HCT116 (cell line): ENCODE results near the gene EBI3. TPM values are rescaled to one million over a fixed set of nuclear protein-coding genes. Genes with fewer than 3 reads are reported as not detected.

Experiments
- ATAC-seq: fragments of 200-7000 bp; cut with Tn5 transposase; 2 replicates; pipeline ENCODE4 v1.9.1; 2020; ENCODE audit warnings: mild to moderate bottlenecking, moderate library complexity
- BruUV-seq: library from RNA; stranded (reverse); fragments of 400-500 nt; replicated peaks from 2 replicates; lab custom pipeline; 2021; lab: Mats Ljungman, UMichigan
- CTCF ChIA-PET: fragments of 300-600 bp; sonication (Branson Sonifier 250); formaldehyde crosslinking; loops from one replicate; lab custom pipeline; 2021; ENCODE audit warnings: antibody characterized with exemption; lab: Charles Lee
- POLR2A ChIA-PET: fragments of 300-600, 350-600 bp; sonication (Branson Sonifier 250); formaldehyde crosslinking; loops from one replicate; lab custom pipeline; 2021; ENCODE audit warnings: antibody characterized with exemption; lab: Charles Lee
- RAD21 ChIA-PET, 2 experiments: fragments of 300-600 bp; sonication (Branson Sonifier 250); formaldehyde crosslinking; loops; one replicate each; lab custom pipeline; 2023; ENCODE audit warnings: low total read pairs in 2 of 2; ENCODE audit not compliant: uncharacterized antibody in 2 of 2, unreplicated experiment in 2 of 2, low non-redundant PET in 1 of 2; lab: Charles Lee
- DNase-seq: peaks from one replicate; pipeline ENCODE4 v3.0.0-alpha.2; 2010; ENCODE audit warnings: low read depth, low spot score
- H2AFZ ChIP-seq: fragments of 200-600 bp; shearing (Covaris generic), sonication (generic); 2 replicates; pipeline ENCODE4 v1.6.1; 2017; ENCODE audit warnings: low read depth, mixed run types, mixed read lengths, antibody characterized with exemption, low read length; ENCODE audit not compliant: poor library complexity, severe bottlenecking
- H3K27ac ChIP-seq: 2 replicates; pipeline ENCODE4 v1.5.1; 2012; ENCODE audit warnings: low read depth, low read length
- H3K27me3 ChIP-seq: fragments of 200-600 bp; sonication (generic); 2 replicates; pipeline ENCODE4 v1.6.1; 2016; ENCODE audit warnings: mixed run types, low read length, mixed read lengths; ENCODE audit not compliant: insufficient read depth
- H3K36me3 ChIP-seq, 2 experiments: fragments of 200-500 bp in 1 of 2; fragments of 200-600 bp in 1 of 2; sonication (Bioruptor generic) in 1 of 2; sonication (generic) in 1 of 2; 2 replicates each; pipeline versions ENCODE4 v1.5.1 to v1.6.1; 2014 to 2016; ENCODE audit warnings: low read length in 2 of 2, inconsistent platforms in 1 of 2, mixed read lengths in 1 of 2, mixed run types in 1 of 2; ENCODE audit not compliant: insufficient read depth in 2 of 2, control insufficient read depth in 1 of 2
- H3K4me1 ChIP-seq, 2 experiments: fragments of 200-600 bp in 1 of 2; sonication (generic) in 1 of 2; 2 replicates each; pipeline versions ENCODE4 v1.5.1 to v1.6.1; 2012 to 2017; ENCODE audit warnings: low read length in 2 of 2, inconsistent platforms in 1 of 2, mild to moderate bottlenecking in 1 of 2, mixed read lengths in 1 of 2, mixed run types in 1 of 2, moderate library complexity in 1 of 2; ENCODE audit not compliant: insufficient read depth in 2 of 2, control insufficient read depth in 1 of 2
- H3K4me2 ChIP-seq: fragments of 200-600 bp; sonication (generic); 2 replicates; pipeline ENCODE4 v1.6.1; 2017; ENCODE audit warnings: mixed run types, low read length, mixed read lengths
- H3K4me3 ChIP-seq, 2 experiments: fragments of 200-600 bp in 1 of 2; sonication (generic) in 1 of 2; replicated peaks in 1 of 2; 2 replicates each; pipeline ENCODE4 v1.5.1; 2011 to 2016; ENCODE audit warnings: low read length in 2 of 2, control low read depth in 1 of 2, low read depth in 1 of 2, mild to moderate bottlenecking in 1 of 2, mixed read lengths in 1 of 2, mixed run types in 1 of 2
- H3K79me2 ChIP-seq: fragments of 200-600 bp; sonication (generic); 2 replicates; pipeline ENCODE4 v1.6.1; 2017; ENCODE audit warnings: mild to moderate bottlenecking, mixed run types, low read length, moderate library complexity, mixed read lengths; ENCODE audit not compliant: insufficient read depth
- H3K9ac ChIP-seq: fragments of 200-600 bp; sonication (generic); 2 replicates; pipeline ENCODE4 v1.6.1; 2016; ENCODE audit warnings: low read length, mixed read lengths
- H3K9me2 ChIP-seq: fragments of 200-600 bp; sonication (generic), shearing (Covaris generic); 2 replicates; pipeline ENCODE4 v1.6.1; 2017; ENCODE audit warnings: mixed run types, mild to moderate bottlenecking, moderate library complexity; ENCODE audit not compliant: insufficient read depth
- H3K9me3 ChIP-seq, 2 experiments: fragments of 200-500 bp in 1 of 2; fragments of 200-600 bp in 1 of 2; sonication (Bioruptor generic) in 1 of 2; sonication (generic) in 1 of 2; 2 replicates each; pipeline ENCODE4 v1.6.1; 2014 to 2017; ENCODE audit warnings: low read length in 2 of 2, mixed read lengths in 2 of 2, inconsistent platforms in 1 of 2, low read depth in 1 of 2, mild to moderate bottlenecking in 1 of 2, mixed run types in 1 of 2, moderate library complexity in 1 of 2; ENCODE audit not compliant: control insufficient read depth in 1 of 2, insufficient read depth in 1 of 2
- H4K20me1 ChIP-seq: fragments of 200-600 bp; sonication (generic), shearing (Covaris generic); 2 replicates; pipeline ENCODE4 v1.6.1; 2017; ENCODE audit warnings: mixed run types, mild to moderate bottlenecking, moderate library complexity; ENCODE audit not compliant: insufficient read depth
- ATF3 ChIP-seq: IDR thresholded peaks from 2 replicates; pipeline ENCODE4 v1.6.1; 2012
- CBX3 ChIP-seq: IDR thresholded peaks from 2 replicates; pipeline ENCODE4 v1.6.1; 2012; ENCODE audit warnings: low read depth
- EGR1 ChIP-seq: IDR thresholded peaks from 2 replicates; pipeline ENCODE4 v1.6.1; 2012; ENCODE audit warnings: low read depth
- ELF1 ChIP-seq: IDR thresholded peaks from 2 replicates; pipeline ENCODE4 v1.6.1; 2012; ENCODE audit warnings: low read depth, borderline replicate concordance
- EZH2 ChIP-seq: fragments of 200-600 bp; sonication (generic); IDR thresholded peaks from 2 replicates; pipeline ENCODE4 v1.6.1; 2017; ENCODE audit warnings: antibody characterized with exemption, mixed run types
- EZH2phosphoT487 ChIP-seq: fragments of 200-600 bp; IDR thresholded peaks from 2 replicates; pipeline ENCODE4 v1.6.1; 2018; ENCODE audit warnings: antibody characterized with exemption, borderline replicate concordance
- FOSL1 ChIP-seq: IDR thresholded peaks from 2 replicates; pipeline ENCODE4 v1.6.1; 2012; ENCODE audit warnings: low read depth
- JUND ChIP-seq: IDR thresholded peaks from 2 replicates; pipeline ENCODE4 v1.6.1; 2012
- POLR2A ChIP-seq: IDR thresholded peaks from 2 replicates; pipeline ENCODE4 v1.7.0; 2011; ENCODE audit warnings: borderline replicate concordance; ENCODE audit not compliant: insufficient read depth, insufficient read length; ENCODE audit errors: extremely low read depth
- POLR2AphosphoS5 ChIP-seq: IDR thresholded peaks from 2 replicates; pipeline ENCODE4 v1.6.1; 2011; ENCODE audit warnings: mild to moderate bottlenecking, low read depth, low read length, moderate library complexity
- RAD21 ChIP-seq: IDR thresholded peaks from 2 replicates; pipeline ENCODE4 v1.6.1; 2012; ENCODE audit warnings: low read depth, mild to moderate bottlenecking
- SIN3A ChIP-seq: IDR thresholded peaks from 2 replicates; pipeline ENCODE4 v1.6.1; 2012; ENCODE audit warnings: low read depth
- SP1 ChIP-seq: IDR thresholded peaks from 2 replicates; pipeline ENCODE4 v1.6.1; 2012; ENCODE audit warnings: low read depth
- SRF ChIP-seq: IDR thresholded peaks from 2 replicates; pipeline ENCODE4 v1.6.1; 2012; ENCODE audit warnings: low read depth
- TCF7L2 ChIP-seq: IDR thresholded peaks from 2 replicates; pipeline ENCODE4 v1.7.0; 2011; ENCODE audit warnings: borderline replicate concordance, inconsistent platforms; ENCODE audit not compliant: insufficient read depth, insufficient read length; ENCODE audit errors: extremely low read depth
- YY1 ChIP-seq: IDR thresholded peaks from 2 replicates; pipeline ENCODE4 v1.6.1; 2011; ENCODE audit warnings: low read length, low read depth, moderate library complexity, mild to moderate bottlenecking; ENCODE audit not compliant: insufficient replicate concordance; ENCODE audit errors: extremely low read depth
- ZFX ChIP-seq: fragments of 450-650 bp; IDR thresholded peaks from 2 replicates; pipeline ENCODE4 v1.6.1; 2017
- intact Hi-C: fragments of 100-400 bp; cut with micrococcal nuclease; formaldehyde crosslinking; loops from 2 replicates; pipeline ENCODE4 v1.10.0; 2022
- total RNA-seq: library from RNA; stranded (reverse); gene quantifications from one replicate; pipeline ENCODE4 v1.2.1, GENCODE V29; 2021; ENCODE audit not compliant: unreplicated experiment
- TF ChIP-seq, protein P1 (sequence below): IDR thresholded peaks from 2 replicates; pipeline ENCODE4 v1.6.1; 2011; ENCODE audit warnings: mild to moderate bottlenecking, low read length, moderate library complexity; ENCODE audit not compliant: insufficient replicate concordance; ENCODE audit errors: extremely low read depth
- TF ChIP-seq, protein P2 (sequence below), 3 experiments: fragments of 200-600 bp in 1 of 3; sonication (generic) in 1 of 3; IDR thresholded peaks in 2 of 3; conservative IDR thresholded peaks in 1 of 3; 2 replicates each; pipeline ENCODE4 v1.5.1; 2012 to 2017; ENCODE audit warnings: low read depth in 2 of 3, low read length in 2 of 3, antibody characterized with exemption in 1 of 3, borderline replicate concordance in 1 of 3, control low read depth in 1 of 3, mild to moderate bottlenecking in 1 of 3, mixed read lengths in 1 of 3, mixed run types in 1 of 3, moderate library complexity in 1 of 3; ENCODE audit not compliant: insufficient read depth in 1 of 3
- TF ChIP-seq, protein P3 (sequence below): IDR thresholded peaks from 2 replicates; pipeline ENCODE4 v1.6.1; 2012; ENCODE audit warnings: low read depth

The EBI3 gene
- total RNA-seq, 1 experiment from 2014 or later, result 1.2 TPM

GRCh38 chr19:4264812-4265211 is 35.5 kb downstream of the EBI3 start:
- ATAC-seq, result no peak
- intact Hi-C loops, result loop anchor here (10.0 kb wide), 1 partner anchor 260 kb away; no protein-coding TSS in a partner anchor
- TF ChIP-seq YY1 (no peak), TCF7L2 (no peak), EGR1 (no peak), EZH2phosphoT487 (no peak), ATF3 (no peak), SP1 (no peak), ZFX (no peak), ELF1 (no peak), POLR2A (no peak), RAD21 (no peak), EZH2 (no peak), JUND (no peak), CBX3 (no peak), FOSL1 (no peak), SIN3A (no peak), SRF (no peak), POLR2AphosphoS5 (no peak)
- TF ChIP-seq, protein P1, sequence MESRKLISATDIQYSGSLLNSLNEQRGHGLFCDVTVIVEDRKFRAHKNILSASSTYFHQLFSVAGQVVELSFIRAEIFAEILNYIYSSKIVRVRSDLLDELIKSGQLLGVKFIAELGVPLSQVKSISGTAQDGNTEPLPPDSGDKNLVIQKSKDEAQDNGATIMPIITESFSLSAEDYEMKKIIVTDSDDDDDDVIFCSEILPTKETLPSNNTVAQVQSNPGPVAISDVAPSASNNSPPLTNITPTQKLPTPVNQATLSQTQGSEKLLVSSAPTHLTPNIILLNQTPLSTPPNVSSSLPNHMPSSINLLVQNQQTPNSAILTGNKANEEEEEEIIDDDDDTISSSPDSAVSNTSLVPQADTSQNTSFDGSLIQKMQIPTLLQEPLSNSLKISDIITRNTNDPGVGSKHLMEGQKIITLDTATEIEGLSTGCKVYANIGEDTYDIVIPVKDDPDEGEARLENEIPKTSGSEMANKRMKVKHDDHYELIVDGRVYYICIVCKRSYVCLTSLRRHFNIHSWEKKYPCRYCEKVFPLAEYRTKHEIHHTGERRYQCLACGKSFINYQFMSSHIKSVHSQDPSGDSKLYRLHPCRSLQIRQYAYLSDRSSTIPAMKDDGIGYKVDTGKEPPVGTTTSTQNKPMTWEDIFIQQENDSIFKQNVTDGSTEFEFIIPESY, result no peak
- TF ChIP-seq, protein P2, sequence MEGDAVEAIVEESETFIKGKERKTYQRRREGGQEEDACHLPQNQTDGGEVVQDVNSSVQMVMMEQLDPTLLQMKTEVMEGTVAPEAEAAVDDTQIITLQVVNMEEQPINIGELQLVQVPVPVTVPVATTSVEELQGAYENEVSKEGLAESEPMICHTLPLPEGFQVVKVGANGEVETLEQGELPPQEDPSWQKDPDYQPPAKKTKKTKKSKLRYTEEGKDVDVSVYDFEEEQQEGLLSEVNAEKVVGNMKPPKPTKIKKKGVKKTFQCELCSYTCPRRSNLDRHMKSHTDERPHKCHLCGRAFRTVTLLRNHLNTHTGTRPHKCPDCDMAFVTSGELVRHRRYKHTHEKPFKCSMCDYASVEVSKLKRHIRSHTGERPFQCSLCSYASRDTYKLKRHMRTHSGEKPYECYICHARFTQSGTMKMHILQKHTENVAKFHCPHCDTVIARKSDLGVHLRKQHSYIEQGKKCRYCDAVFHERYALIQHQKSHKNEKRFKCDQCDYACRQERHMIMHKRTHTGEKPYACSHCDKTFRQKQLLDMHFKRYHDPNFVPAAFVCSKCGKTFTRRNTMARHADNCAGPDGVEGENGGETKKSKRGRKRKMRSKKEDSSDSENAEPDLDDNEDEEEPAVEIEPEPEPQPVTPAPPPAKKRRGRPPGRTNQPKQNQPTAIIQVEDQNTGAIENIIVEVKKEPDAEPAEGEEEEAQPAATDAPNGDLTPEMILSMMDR (IDR thresholded peaks at IDR 0.05 in 2 of 3, conservative IDR thresholded peaks at IDR 0.05 in 1 of 3; ENCODE audit: borderline replicate concordance in 1 of 3, insufficient read depth in 1 of 3, low read depth in 2 of 3, low read length in 2 of 3), result no peak
- TF ChIP-seq, protein P3, sequence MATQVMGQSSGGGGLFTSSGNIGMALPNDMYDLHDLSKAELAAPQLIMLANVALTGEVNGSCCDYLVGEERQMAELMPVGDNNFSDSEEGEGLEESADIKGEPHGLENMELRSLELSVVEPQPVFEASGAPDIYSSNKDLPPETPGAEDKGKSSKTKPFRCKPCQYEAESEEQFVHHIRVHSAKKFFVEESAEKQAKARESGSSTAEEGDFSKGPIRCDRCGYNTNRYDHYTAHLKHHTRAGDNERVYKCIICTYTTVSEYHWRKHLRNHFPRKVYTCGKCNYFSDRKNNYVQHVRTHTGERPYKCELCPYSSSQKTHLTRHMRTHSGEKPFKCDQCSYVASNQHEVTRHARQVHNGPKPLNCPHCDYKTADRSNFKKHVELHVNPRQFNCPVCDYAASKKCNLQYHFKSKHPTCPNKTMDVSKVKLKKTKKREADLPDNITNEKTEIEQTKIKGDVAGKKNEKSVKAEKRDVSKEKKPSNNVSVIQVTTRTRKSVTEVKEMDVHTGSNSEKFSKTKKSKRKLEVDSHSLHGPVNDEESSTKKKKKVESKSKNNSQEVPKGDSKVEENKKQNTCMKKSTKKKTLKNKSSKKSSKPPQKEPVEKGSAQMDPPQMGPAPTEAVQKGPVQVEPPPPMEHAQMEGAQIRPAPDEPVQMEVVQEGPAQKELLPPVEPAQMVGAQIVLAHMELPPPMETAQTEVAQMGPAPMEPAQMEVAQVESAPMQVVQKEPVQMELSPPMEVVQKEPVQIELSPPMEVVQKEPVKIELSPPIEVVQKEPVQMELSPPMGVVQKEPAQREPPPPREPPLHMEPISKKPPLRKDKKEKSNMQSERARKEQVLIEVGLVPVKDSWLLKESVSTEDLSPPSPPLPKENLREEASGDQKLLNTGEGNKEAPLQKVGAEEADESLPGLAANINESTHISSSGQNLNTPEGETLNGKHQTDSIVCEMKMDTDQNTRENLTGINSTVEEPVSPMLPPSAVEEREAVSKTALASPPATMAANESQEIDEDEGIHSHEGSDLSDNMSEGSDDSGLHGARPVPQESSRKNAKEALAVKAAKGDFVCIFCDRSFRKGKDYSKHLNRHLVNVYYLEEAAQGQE, result no peak
- no peaks in the 10 kb centered on the region for H3K9me3 ChIP-seq
- H3K79me2 ChIP-seq, result no peaks in the 10 kb centered on the region
- H3K36me3 ChIP-seq, result peaks cover 6 to 18% of the 10 kb centered on the region in 2 experiments; a peak in 3 of 4 replicates
- no peak overlapping the region for H3K4me3 ChIP-seq
- ChIA-PET RAD21 (no interaction called here), POLR2A (no interaction called here), CTCF (interaction anchor here (2.7 kb wide), 1 partner anchor 87 kb away, joined by 52 read pairs; no protein-coding TSS in a partner anchor)
- H4K20me1 ChIP-seq, result no peaks in the 10 kb centered on the region
- H3K27me3 ChIP-seq, result no peaks in the 10 kb centered on the region
- DNase-seq, result no peak
- no peak overlapping the region for H3K27ac ChIP-seq
- no peak overlapping the region for H3K4me2 ChIP-seq
- no TSS peak for BruUV-seq
- no peak overlapping the region for H2AFZ ChIP-seq
- peaks cover 0 to 7% of the 10 kb centered on the region in 2 experiments; a peak in 1 of 4 replicates for H3K4me1 ChIP-seq
- H3K9ac ChIP-seq, result no peak overlapping the region
- no peaks in the 10 kb centered on the region for H3K9me2 ChIP-seq
